Gastroesophageal sphincter (tissue), 2 donors: Measurements from ENCODE around the gene MARCOL.

ENCODE experiments used
- POLR2A ChIP-seq, 2 donors: fragments of 450-650 bp; IDR thresholded peaks; one replicate each; pipeline ENCODE4 v1.6.1; 2017; ENCODE audit warnings: antibody characterized with exemption in 2 of 2, mild to moderate bottlenecking in 2 of 2, moderate library complexity in 1 of 2
- POLR2AphosphoS5 ChIP-seq: sonication (generic); formaldehyde crosslinking; IDR thresholded peaks from one replicate; pipeline ENCODE4 v1.6.1; 2017; ENCODE audit warnings: antibody characterized with exemption

- TF ChIP-seq POLR2A (IDR thresholded peaks at IDR 0.05) (no peak), POLR2AphosphoS5 (no peak)
These were observed 52.2 kb downstream of the MARCOL start for GRCh38 chr5:148290271-148291195.
